ENCODE measurements around the gene ACER3.

The ACER3 gene

GRCh38 chr11:77029829-77030228, 169.1 kb downstream of the ACER3 start:
- Histone ChIP-seq H3K36me3 (ENCODE audit: control insufficient read depth in 1 of 2, insufficient read depth in 2 of 2, low read length in 2 of 2) (no peaks in the 10 kb centered on the region), H3K27ac (ENCODE audit: low read depth, low read length) (no peak overlapping the region), H3K4me3 (ENCODE audit: low read depth in 1 of 2, low read length in 2 of 2) (no peak overlapping the region), H3K9ac (ENCODE audit: low read depth in 1 of 2, low read length in 2 of 2) (no peak overlapping the region), H3K27me3 (ENCODE audit: control insufficient read depth in 1 of 2, insufficient read depth in 2 of 2, low read length in 2 of 2) (peaks cover 3 to 8% of the 10 kb centered on the region in 2 donors), H3K9me3 (ENCODE audit: control insufficient read depth in 1 of 2, low read length in 2 of 2) (no peaks in the 10 kb centered on the region), H3K4me1 (ENCODE audit: control insufficient read depth in 1 of 2, insufficient read depth in 2 of 2, low read length in 2 of 2) (peaks cover 8 to 33% of the 10 kb centered on the region in 2 donors)

- no peaks in the 10 kb centered on the region for H3K9me3 ChIP-seq (ENCODE audit: control insufficient read depth in 1 of 2, low read length in 2 of 2)
- H3K4me3 ChIP-seq (ENCODE audit: low read depth in 1 of 2, low read length in 2 of 2): no peak overlapping the region
- H3K27ac ChIP-seq (ENCODE audit: low read depth, low read length): no peak overlapping the region
- H3K9ac ChIP-seq (ENCODE audit: low read depth in 1 of 2, low read length in 2 of 2): no peak overlapping the region
- no peaks in the 10 kb centered on the region for H3K36me3 ChIP-seq (ENCODE audit: control insufficient read depth in 1 of 2, insufficient read depth in 2 of 2, low read length in 2 of 2)
- H3K27me3 ChIP-seq (ENCODE audit: control insufficient read depth in 1 of 2, insufficient read depth in 2 of 2, low read length in 2 of 2): peaks cover 3 to 8% of the 10 kb centered on the region in 2 donors
- peaks cover 16 to 27% of the 10 kb centered on the region in 2 donors for H3K4me1 ChIP-seq (ENCODE audit: control insufficient read depth in 1 of 2, insufficient read depth in 2 of 2, low read length in 2 of 2)
These were observed 170.2 kb downstream of the ACER3 start for GRCh38 chr11:77030834-77031414.

- Histone ChIP-seq H3K9ac (ENCODE audit: low read depth in 1 of 2, low read length in 2 of 2) (no peak overlapping the region), H3K4me3 (ENCODE audit: low read depth in 1 of 2, low read length in 2 of 2) (no peak overlapping the region), H3K36me3 (ENCODE audit: control insufficient read depth in 1 of 2, insufficient read depth in 2 of 2, low read length in 2 of 2) (no peaks in the 10 kb centered on the region), H3K4me1 (ENCODE audit: control insufficient read depth in 1 of 2, insufficient read depth in 2 of 2, low read length in 2 of 2) (peaks cover 22 to 23% of the 10 kb centered on the region in 2 donors), H3K27me3 (ENCODE audit: control insufficient read depth in 1 of 2, insufficient read depth in 2 of 2, low read length in 2 of 2) (peaks cover 3 to 8% of the 10 kb centered on the region in 2 donors), H3K9me3 (ENCODE audit: control insufficient read depth in 1 of 2, low read length in 2 of 2) (no peaks in the 10 kb centered on the region), H3K27ac (ENCODE audit: low read depth, low read length) (no peak overlapping the region)
These were observed 170.9 kb downstream of the ACER3 start for GRCh38 chr11:77031599-77031998.

- peak overlapping the region in 1 of 2 donors; percentile 28 for H3K9ac ChIP-seq (ENCODE audit: low read depth in 1 of 2, low read length in 2 of 2)
- H3K4me1 ChIP-seq (ENCODE audit: control insufficient read depth in 1 of 2, insufficient read depth in 2 of 2, low read length in 2 of 2): peaks cover 18 to 30% of the 10 kb centered on the region in 2 donors
- peak overlapping the region; percentile 1 to 73 for H3K4me3 ChIP-seq (ENCODE audit: low read depth in 1 of 2, low read length in 2 of 2)
- no peaks in the 10 kb centered on the region for H3K36me3 ChIP-seq (ENCODE audit: control insufficient read depth in 1 of 2, insufficient read depth in 2 of 2, low read length in 2 of 2)
- H3K9me3 ChIP-seq (ENCODE audit: control insufficient read depth in 1 of 2, low read length in 2 of 2): no peaks in the 10 kb centered on the region
- peaks cover 3 to 18% of the 10 kb centered on the region in 2 donors for H3K27me3 ChIP-seq (ENCODE audit: control insufficient read depth in 1 of 2, insufficient read depth in 2 of 2, low read length in 2 of 2)
- peak overlapping the region; percentile 3 for H3K27ac ChIP-seq (ENCODE audit: low read depth, low read length)
These were observed 174.3 kb downstream of the ACER3 start for GRCh38 chr11:77035039-77035438.

GRCh38 chr11:77035580-77035979, 174.9 kb downstream of the ACER3 start:
- Histone ChIP-seq H3K27me3 (ENCODE audit: control insufficient read depth in 1 of 2, insufficient read depth in 2 of 2, low read length in 2 of 2) (peaks cover 3 to 14% of the 10 kb centered on the region in 2 donors), H3K27ac (ENCODE audit: low read depth, low read length) (no peak overlapping the region), H3K36me3 (ENCODE audit: control insufficient read depth in 1 of 2, insufficient read depth in 2 of 2, low read length in 2 of 2) (no peaks in the 10 kb centered on the region), H3K4me3 (ENCODE audit: low read depth in 1 of 2, low read length in 2 of 2) (peak overlapping the region; percentile 1 to 73), H3K9ac (ENCODE audit: low read depth in 1 of 2, low read length in 2 of 2) (peak overlapping the region in 1 of 2 donors; percentile 28), H3K9me3 (ENCODE audit: control insufficient read depth in 1 of 2, low read length in 2 of 2) (no peaks in the 10 kb centered on the region), H3K4me1 (ENCODE audit: control insufficient read depth in 1 of 2, insufficient read depth in 2 of 2, low read length in 2 of 2) (peaks cover 14 to 24% of the 10 kb centered on the region in 2 donors)

- H3K4me1 ChIP-seq (ENCODE audit: control insufficient read depth in 1 of 2, insufficient read depth in 2 of 2, low read length in 2 of 2): peaks cover 14 to 22% of the 10 kb centered on the region in 2 donors
- H3K9me3 ChIP-seq (ENCODE audit: control insufficient read depth in 1 of 2, low read length in 2 of 2): no peaks in the 10 kb centered on the region
- peak overlapping the region in 1 of 2 donors; percentile 28 for H3K9ac ChIP-seq (ENCODE audit: low read depth in 1 of 2, low read length in 2 of 2)
- peak overlapping the region in 1 of 2 donors; percentile 73 for H3K4me3 ChIP-seq (ENCODE audit: low read depth in 1 of 2, low read length in 2 of 2)
- no peak overlapping the region for H3K27ac ChIP-seq (ENCODE audit: low read depth, low read length)
- no peaks in the 10 kb centered on the region for H3K36me3 ChIP-seq (ENCODE audit: control insufficient read depth in 1 of 2, insufficient read depth in 2 of 2, low read length in 2 of 2)
- peaks cover 3 to 10% of the 10 kb centered on the region in 2 donors for H3K27me3 ChIP-seq (ENCODE audit: control insufficient read depth in 1 of 2, insufficient read depth in 2 of 2, low read length in 2 of 2)
These were observed 175.7 kb downstream of the ACER3 start for GRCh38 chr11:77036398-77036797.

- Histone ChIP-seq H3K27me3 (ENCODE audit: control insufficient read depth in 1 of 2, insufficient read depth in 2 of 2, low read length in 2 of 2) (peaks cover 3 to 10% of the 10 kb centered on the region in 2 donors), H3K9me3 (ENCODE audit: control insufficient read depth in 1 of 2, low read length in 2 of 2) (no peaks in the 10 kb centered on the region), H3K9ac (ENCODE audit: low read depth in 1 of 2, low read length in 2 of 2) (peak overlapping the region in 1 of 2 donors; percentile 28), H3K27ac (ENCODE audit: low read depth, low read length) (no peak overlapping the region), H3K4me1 (ENCODE audit: control insufficient read depth in 1 of 2, insufficient read depth in 2 of 2, low read length in 2 of 2) (peaks cover 14 to 22% of the 10 kb centered on the region in 2 donors), H3K4me3 (ENCODE audit: low read depth in 1 of 2, low read length in 2 of 2) (peak overlapping the region in 1 of 2 donors; percentile 73), H3K36me3 (ENCODE audit: control insufficient read depth in 1 of 2, insufficient read depth in 2 of 2, low read length in 2 of 2) (no peaks in the 10 kb centered on the region)
These were observed 176.3 kb downstream of the ACER3 start for GRCh38 chr11:77037057-77037456.

- Histone ChIP-seq H3K36me3 (ENCODE audit: control insufficient read depth in 1 of 2, insufficient read depth in 2 of 2, low read length in 2 of 2) (no peaks in the 10 kb centered on the region), H3K27me3 (ENCODE audit: control insufficient read depth in 1 of 2, insufficient read depth in 2 of 2, low read length in 2 of 2) (peaks cover 3 to 10% of the 10 kb centered on the region in 2 donors), H3K27ac (ENCODE audit: low read depth, low read length) (no peak overlapping the region), H3K9ac (ENCODE audit: low read depth in 1 of 2, low read length in 2 of 2) (no peak overlapping the region), H3K4me1 (ENCODE audit: control insufficient read depth in 1 of 2, insufficient read depth in 2 of 2, low read length in 2 of 2) (peaks cover 14 to 22% of the 10 kb centered on the region in 2 donors), H3K9me3 (ENCODE audit: control insufficient read depth in 1 of 2, low read length in 2 of 2) (no peaks in the 10 kb centered on the region), H3K4me3 (ENCODE audit: low read depth in 1 of 2, low read length in 2 of 2) (peak overlapping the region in 1 of 2 donors; percentile 11)
These were observed 177.5 kb downstream of the ACER3 start for GRCh38 chr11:77038029-77038824.

GRCh38 chr11:77038825-77039326, 178.2 kb downstream of the ACER3 start:
- H3K27me3 ChIP-seq (ENCODE audit: control insufficient read depth in 1 of 2, insufficient read depth in 2 of 2, low read length in 2 of 2): peaks cover 3 to 10% of the 10 kb centered on the region in 2 donors

More at GRCh38 chr11:77038825-77039326, 178.2 kb downstream of the ACER3 start:
- Histone ChIP-seq H3K27ac (ENCODE audit: low read depth, low read length) (no peak overlapping the region), H3K36me3 (ENCODE audit: control insufficient read depth in 1 of 2, insufficient read depth in 2 of 2, low read length in 2 of 2) (no peaks in the 10 kb centered on the region), H3K9ac (ENCODE audit: low read depth in 1 of 2, low read length in 2 of 2) (no peak overlapping the region), H3K9me3 (ENCODE audit: control insufficient read depth in 1 of 2, low read length in 2 of 2) (no peaks in the 10 kb centered on the region), H3K4me1 (ENCODE audit: control insufficient read depth in 1 of 2, insufficient read depth in 2 of 2, low read length in 2 of 2) (peaks cover 14 to 20% of the 10 kb centered on the region in 2 donors), H3K4me3 (ENCODE audit: low read depth in 1 of 2, low read length in 2 of 2) (peak overlapping the region in 1 of 2 donors; percentile 11)

Data from duodenal mucosa (tissue), 2 donors.